OCI-LY1 (cell line): ENCODE results near the gene TYR.

ENCODE experiments used
- H2AFZ ChIP-seq: fragments of 200-600 bp; sonication (generic), shearing (Covaris generic); 2 replicates; pipeline ENCODE4 v1.6.0; 2014; ENCODE audit warnings: antibody characterized with exemption, mild to moderate bottlenecking, low read length
- H3F3A ChIP-seq: fragments of 200-600 bp; sonication (generic), shearing (Covaris generic); 2 replicates; pipeline ENCODE4 v1.6.0; 2014; ENCODE audit warnings: mild to moderate bottlenecking, antibody characterized with exemption, low read length, moderate library complexity; ENCODE audit not compliant: insufficient read depth
- H3K27ac ChIP-seq: fragments of 200-600 bp; sonication (generic); 2 replicates; pipeline ENCODE4 v1.5.1; 2014; ENCODE audit warnings: low read length, mixed run types, mild to moderate bottlenecking, low read depth; ENCODE audit not compliant: poor library complexity, severe bottlenecking
- H3K27me3 ChIP-seq: fragments of 200-600 bp; sonication (generic); 2 replicates; pipeline ENCODE4 v1.6.0; 2014; ENCODE audit warnings: antibody characterized with exemption, mild to moderate bottlenecking, low read length, moderate library complexity; ENCODE audit not compliant: insufficient read depth
- H3K36me3 ChIP-seq: fragments of 200-600 bp; sonication (generic); 2 replicates; pipeline ENCODE4 v1.6.1; 2014; ENCODE audit warnings: mild to moderate bottlenecking, antibody characterized with exemption, low read length, moderate library complexity, mixed read lengths; ENCODE audit not compliant: insufficient read depth
- H3K4me1 ChIP-seq: fragments of 200-600 bp; sonication (generic); 2 replicates; pipeline ENCODE4 v1.5.1; 2014; ENCODE audit warnings: mild to moderate bottlenecking, low read length, moderate library complexity; ENCODE audit not compliant: insufficient read depth, severe bottlenecking
- H3K4me2 ChIP-seq: fragments of 200-600 bp; sonication (generic), shearing (Covaris generic); 2 replicates; pipeline ENCODE4 v1.6.1; 2014; ENCODE audit warnings: low read length
- H3K4me3 ChIP-seq: fragments of 200-600 bp; sonication (generic); 2 replicates; pipeline ENCODE4 v1.5.1; 2014; ENCODE audit warnings: low read length, low read depth, mild to moderate bottlenecking, mixed read lengths; ENCODE audit not compliant: poor library complexity, severe bottlenecking
- H3K79me2 ChIP-seq: fragments of 200-600 bp; shearing (Covaris generic); 2 replicates; pipeline ENCODE4 v1.6.1; 2016; ENCODE audit warnings: mixed run types, low read length, mixed read lengths; ENCODE audit not compliant: insufficient read depth
- H3K9ac ChIP-seq: fragments of 200-600 bp; sonication (generic), shearing (Covaris generic); 2 replicates; pipeline ENCODE4 v1.6.1; 2014; ENCODE audit warnings: mild to moderate bottlenecking, low read length, mixed read lengths
- H3K9me2 ChIP-seq: fragments of 200-600 bp; sonication (generic), shearing (Covaris generic); 2 replicates; pipeline ENCODE4 v1.6.1; 2014; ENCODE audit warnings: low read depth, mild to moderate bottlenecking, low read length, mixed read lengths
- H3K9me3 ChIP-seq: fragments of 200-600 bp; shearing (Covaris generic); 2 replicates; pipeline ENCODE4 v1.6.1; 2014; ENCODE audit warnings: low read length, mixed read lengths
- H4K20me1 ChIP-seq: fragments of 200-600 bp; sonication (generic), shearing (Covaris generic); 2 replicates; pipeline ENCODE4 v1.6.0; 2016; ENCODE audit warnings: mild to moderate bottlenecking, low read length; ENCODE audit not compliant: insufficient read depth
- EZH2 ChIP-seq: fragments of 200-600 bp; sonication (generic), shearing (Covaris generic); IDR thresholded peaks from 2 replicates; pipeline ENCODE4 v1.8.0; 2017; ENCODE audit warnings: borderline replicate concordance, mixed run types, mild to moderate bottlenecking, antibody characterized with exemption, low read length, moderate library complexity, mixed read lengths
- TF ChIP-seq, protein P1 (sequence below): fragments of 200-600 bp; sonication (generic), shearing (Covaris generic); IDR thresholded peaks from 2 replicates; pipeline ENCODE4 v1.5.1; 2017; ENCODE audit warnings: mild to moderate bottlenecking, antibody characterized with exemption, low read length, moderate library complexity, mixed read lengths

Gene TYR

GRCh38 chr11:89168396-89168795 is 9.3 kb upstream of the TYR start:
- Histone ChIP-seq H3K27me3 (no peaks in the 10 kb centered on the region), H3K79me2 (no peaks in the 10 kb centered on the region), H3K9ac (no peak overlapping the region), H3K4me2 (no peak overlapping the region), H3K36me3 (no peaks in the 10 kb centered on the region), H4K20me1 (no peaks in the 10 kb centered on the region), H3K4me1 (no peaks in the 10 kb centered on the region), H3K4me3 (no peak overlapping the region), H2AFZ (no peak overlapping the region), H3K27ac (no peak overlapping the region), H3K9me2 (no peaks in the 10 kb centered on the region), H3K9me3 (no peaks in the 10 kb centered on the region), H3F3A (no peaks in the 10 kb centered on the region)
- TF ChIP-seq EZH2 = no peak
- TF ChIP-seq, protein P1, sequence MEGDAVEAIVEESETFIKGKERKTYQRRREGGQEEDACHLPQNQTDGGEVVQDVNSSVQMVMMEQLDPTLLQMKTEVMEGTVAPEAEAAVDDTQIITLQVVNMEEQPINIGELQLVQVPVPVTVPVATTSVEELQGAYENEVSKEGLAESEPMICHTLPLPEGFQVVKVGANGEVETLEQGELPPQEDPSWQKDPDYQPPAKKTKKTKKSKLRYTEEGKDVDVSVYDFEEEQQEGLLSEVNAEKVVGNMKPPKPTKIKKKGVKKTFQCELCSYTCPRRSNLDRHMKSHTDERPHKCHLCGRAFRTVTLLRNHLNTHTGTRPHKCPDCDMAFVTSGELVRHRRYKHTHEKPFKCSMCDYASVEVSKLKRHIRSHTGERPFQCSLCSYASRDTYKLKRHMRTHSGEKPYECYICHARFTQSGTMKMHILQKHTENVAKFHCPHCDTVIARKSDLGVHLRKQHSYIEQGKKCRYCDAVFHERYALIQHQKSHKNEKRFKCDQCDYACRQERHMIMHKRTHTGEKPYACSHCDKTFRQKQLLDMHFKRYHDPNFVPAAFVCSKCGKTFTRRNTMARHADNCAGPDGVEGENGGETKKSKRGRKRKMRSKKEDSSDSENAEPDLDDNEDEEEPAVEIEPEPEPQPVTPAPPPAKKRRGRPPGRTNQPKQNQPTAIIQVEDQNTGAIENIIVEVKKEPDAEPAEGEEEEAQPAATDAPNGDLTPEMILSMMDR = no peak

GRCh38 chr11:89175796-89176195 is 1.9 kb upstream of the TYR start:
- no peak overlapping the region for H2AFZ ChIP-seq
- H3K27me3 ChIP-seq = no peaks in the 10 kb centered on the region
- no peaks in the 10 kb centered on the region for H3K9me2 ChIP-seq
- no peaks in the 10 kb centered on the region for H4K20me1 ChIP-seq
- H3K4me2 ChIP-seq = no peak overlapping the region
- H3K27ac ChIP-seq = no peak overlapping the region
- no peaks in the 10 kb centered on the region for H3F3A ChIP-seq
- H3K36me3 ChIP-seq = no peaks in the 10 kb centered on the region
- no peaks in the 10 kb centered on the region for H3K79me2 ChIP-seq
- no peak overlapping the region for H3K4me3 ChIP-seq
- TF ChIP-seq EZH2 = no peak
- TF ChIP-seq, protein P1 = no peak
- H3K4me1 ChIP-seq = no peaks in the 10 kb centered on the region
- H3K9me3 ChIP-seq = no peaks in the 10 kb centered on the region
- no peak overlapping the region for H3K9ac ChIP-seq

DNA sequence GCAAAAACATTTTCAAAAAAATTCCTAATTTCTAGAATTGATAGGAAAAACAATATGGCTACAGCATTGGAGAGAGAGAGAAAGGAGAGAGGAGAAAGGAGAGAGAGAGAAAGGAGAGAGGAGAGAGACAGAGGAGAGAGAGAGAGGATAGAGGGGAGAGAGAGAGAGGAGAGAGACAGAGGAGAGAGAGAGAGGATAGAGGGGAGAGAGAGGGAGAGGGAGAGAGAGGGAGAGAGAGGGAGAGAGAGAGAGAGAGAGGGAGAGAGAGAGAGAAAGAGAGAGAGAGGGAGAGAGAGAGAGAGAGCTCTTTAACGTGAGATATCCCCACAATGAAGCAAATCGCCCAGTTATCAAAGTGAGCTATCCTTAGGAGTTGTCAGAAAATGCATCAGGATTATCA is 737 bp upstream of the TYR start:
- H3K9ac ChIP-seq = no peak overlapping the region
- H3K9me2 ChIP-seq = no peaks in the 10 kb centered on the region
- no peaks in the 10 kb centered on the region for H3K27me3 ChIP-seq
- H3F3A ChIP-seq = no peaks in the 10 kb centered on the region
- no peak overlapping the region for H3K4me3 ChIP-seq
- no peak overlapping the region for H3K27ac ChIP-seq
- TF ChIP-seq EZH2 = no peak
- TF ChIP-seq, protein P1 = no peak
- no peaks in the 10 kb centered on the region for H3K36me3 ChIP-seq
- H3K9me3 ChIP-seq = no peaks in the 10 kb centered on the region
- no peaks in the 10 kb centered on the region for H3K4me1 ChIP-seq
- H2AFZ ChIP-seq = no peak overlapping the region
- no peak overlapping the region for H3K4me2 ChIP-seq
- H4K20me1 ChIP-seq = no peaks in the 10 kb centered on the region
- no peaks in the 10 kb centered on the region for H3K79me2 ChIP-seq
